K562 (cell line): Measurements from ENCODE around the gene CARMIL3. TPM values are rescaled to one million over a fixed set of nuclear protein-coding genes. Genes with fewer than 3 reads are reported as not detected.

Experiments used
- PHB ChIP-seq: fragments of 250-450 bp; sonication (Bioruptor Pico); IDR thresholded peaks from 2 replicates; pipeline ENCODE4 v1.5.0; 2021
- ZNF431 ChIP-seq: sonication (generic); formaldehyde crosslinking; IDR thresholded peaks from 2 replicates; pipeline ENCODE4 v1.8.0; 2022; ENCODE audit warnings: mild to moderate bottlenecking, missing genetic modification reagents
- ZNF79 ChIP-seq: fragments of 250-450 bp; sonication (Bioruptor Pico); IDR thresholded peaks from 2 replicates; pipeline ENCODE4 v1.4.0; 2020; ENCODE audit warnings: low read depth, mild to moderate bottlenecking, moderate library complexity
- polyA plus RNA-seq, 8 experiments: library from polyadenylated mRNA; depleted of rRNA in 4 of 8; stranded (reverse) in 5 of 8; unstranded in 3 of 8; fragments of >200 nt; fragmentation: Nextera tagmentation in 2 of 8; fragmentation: Illumina TruSeq in 1 of 8; extraction: Ambion mirVana in 2 of 8; extraction: Trizol in 1 of 8; gene quantifications; 2 replicates each; pipeline versions ENCODE4 v1.2.1 to v1.2.3, GENCODE V29; 2011 to 2014; ENCODE audit warnings: inconsistent platforms in 1 of 8, missing spikeins in 1 of 8
- total RNA-seq, 7 experiments: library from RNA; depleted of rRNA in 6 of 7; stranded (reverse); fragments of >200 nt in 6 of 7; fragmentation: Illumina TruSeq in 2 of 7; extraction: Trizol in 2 of 7; gene quantifications; 2 replicates each; pipeline versions ENCODE4 v1.2.1 to v1.2.3, GENCODE V29; 2011 to 2021; ENCODE audit warnings: low replicate concordance in 1 of 7
- TF ChIP-seq, protein P1 (sequence below): fragments of 250-450 bp; sonication (Bioruptor Pico); IDR thresholded peaks from 2 replicates; pipeline ENCODE4 v1.5.0; 2020; ENCODE audit warnings: mild to moderate bottlenecking, borderline replicate concordance
- TF ChIP-seq, protein P2 (sequence below): fragments of 200-600 bp; sonication (generic); IDR thresholded peaks from one replicate; pipeline ENCODE4 v1.6.1; 2012; ENCODE audit warnings: mild to moderate bottlenecking, low read depth, low read length, inconsistent platforms
- TF ChIP-seq, protein P3 (sequence below): sonication (generic); formaldehyde crosslinking; IDR thresholded peaks from 2 replicates; pipeline ENCODE4 v1.8.0; 2022; ENCODE audit warnings: mild to moderate bottlenecking, missing genetic modification reagents

CARMIL3 gene
- total and polyA plus RNA-seq, 9 of the 15 experiments (the other 6 are each of a cell fraction or from before 2014, with no cell fraction given) = 0.01 to 0.11 (median 0.05) TPM; not detected in 5

DNA sequence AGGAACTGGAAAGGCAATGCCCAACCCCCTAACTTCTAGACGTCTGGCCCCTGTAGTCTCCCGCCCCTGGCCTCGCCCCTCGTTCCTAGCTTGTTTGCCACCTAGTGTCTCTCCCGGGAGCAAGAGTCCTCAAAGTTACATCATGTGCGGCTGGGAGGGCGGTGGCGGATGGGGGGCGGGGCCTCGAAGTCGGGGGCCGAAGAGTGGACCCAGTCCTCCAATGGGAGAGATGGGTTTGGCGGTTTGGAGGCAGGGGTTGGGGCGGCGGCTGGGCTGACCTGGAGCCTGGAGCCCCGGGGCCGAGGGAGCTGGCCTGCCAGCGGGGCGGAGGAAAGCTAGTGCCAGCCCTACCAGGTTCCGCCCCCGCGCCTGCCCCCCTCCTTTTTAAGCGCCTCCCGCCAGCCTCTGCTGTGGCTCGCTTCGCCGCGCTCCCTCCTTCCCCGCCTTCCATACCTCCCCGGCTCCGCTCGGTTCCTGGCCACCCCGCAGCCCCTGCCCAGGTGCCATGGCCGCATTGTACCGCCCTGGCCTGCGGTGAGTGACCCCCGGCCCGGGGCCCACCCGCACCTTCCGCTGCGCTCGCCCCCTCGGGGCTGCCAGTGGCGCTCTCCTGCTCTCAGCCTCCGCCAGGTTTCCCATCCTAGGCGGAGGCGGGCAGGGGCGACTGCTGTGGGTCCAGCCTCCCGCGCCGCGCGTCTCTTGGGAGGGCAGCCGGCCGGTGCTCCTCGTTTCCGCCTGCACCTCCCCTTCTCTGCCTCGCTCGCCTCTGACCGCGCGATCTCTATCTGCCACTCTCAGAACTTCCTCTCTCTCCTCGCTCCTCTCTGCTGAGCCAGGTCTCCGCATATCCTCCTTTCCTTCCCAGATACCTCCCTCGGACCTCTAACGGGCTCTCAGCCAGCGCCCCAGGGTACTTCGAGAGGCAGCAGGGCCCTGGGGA, 42.4 kb downstream of the CARMIL3 start, which contains the start of gene PCK2 (continued):
- TF ChIP-seq, protein P1, sequence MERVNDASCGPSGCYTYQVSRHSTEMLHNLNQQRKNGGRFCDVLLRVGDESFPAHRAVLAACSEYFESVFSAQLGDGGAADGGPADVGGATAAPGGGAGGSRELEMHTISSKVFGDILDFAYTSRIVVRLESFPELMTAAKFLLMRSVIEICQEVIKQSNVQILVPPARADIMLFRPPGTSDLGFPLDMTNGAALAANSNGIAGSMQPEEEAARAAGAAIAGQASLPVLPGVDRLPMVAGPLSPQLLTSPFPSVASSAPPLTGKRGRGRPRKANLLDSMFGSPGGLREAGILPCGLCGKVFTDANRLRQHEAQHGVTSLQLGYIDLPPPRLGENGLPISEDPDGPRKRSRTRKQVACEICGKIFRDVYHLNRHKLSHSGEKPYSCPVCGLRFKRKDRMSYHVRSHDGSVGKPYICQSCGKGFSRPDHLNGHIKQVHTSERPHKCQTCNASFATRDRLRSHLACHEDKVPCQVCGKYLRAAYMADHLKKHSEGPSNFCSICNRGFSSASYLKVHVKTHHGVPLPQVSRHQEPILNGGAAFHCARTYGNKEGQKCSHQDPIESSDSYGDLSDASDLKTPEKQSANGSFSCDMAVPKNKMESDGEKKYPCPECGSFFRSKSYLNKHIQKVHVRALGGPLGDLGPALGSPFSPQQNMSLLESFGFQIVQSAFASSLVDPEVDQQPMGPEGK (CRISPR knock-in tag) = no peak
- TF ChIP-seq, protein P2, sequence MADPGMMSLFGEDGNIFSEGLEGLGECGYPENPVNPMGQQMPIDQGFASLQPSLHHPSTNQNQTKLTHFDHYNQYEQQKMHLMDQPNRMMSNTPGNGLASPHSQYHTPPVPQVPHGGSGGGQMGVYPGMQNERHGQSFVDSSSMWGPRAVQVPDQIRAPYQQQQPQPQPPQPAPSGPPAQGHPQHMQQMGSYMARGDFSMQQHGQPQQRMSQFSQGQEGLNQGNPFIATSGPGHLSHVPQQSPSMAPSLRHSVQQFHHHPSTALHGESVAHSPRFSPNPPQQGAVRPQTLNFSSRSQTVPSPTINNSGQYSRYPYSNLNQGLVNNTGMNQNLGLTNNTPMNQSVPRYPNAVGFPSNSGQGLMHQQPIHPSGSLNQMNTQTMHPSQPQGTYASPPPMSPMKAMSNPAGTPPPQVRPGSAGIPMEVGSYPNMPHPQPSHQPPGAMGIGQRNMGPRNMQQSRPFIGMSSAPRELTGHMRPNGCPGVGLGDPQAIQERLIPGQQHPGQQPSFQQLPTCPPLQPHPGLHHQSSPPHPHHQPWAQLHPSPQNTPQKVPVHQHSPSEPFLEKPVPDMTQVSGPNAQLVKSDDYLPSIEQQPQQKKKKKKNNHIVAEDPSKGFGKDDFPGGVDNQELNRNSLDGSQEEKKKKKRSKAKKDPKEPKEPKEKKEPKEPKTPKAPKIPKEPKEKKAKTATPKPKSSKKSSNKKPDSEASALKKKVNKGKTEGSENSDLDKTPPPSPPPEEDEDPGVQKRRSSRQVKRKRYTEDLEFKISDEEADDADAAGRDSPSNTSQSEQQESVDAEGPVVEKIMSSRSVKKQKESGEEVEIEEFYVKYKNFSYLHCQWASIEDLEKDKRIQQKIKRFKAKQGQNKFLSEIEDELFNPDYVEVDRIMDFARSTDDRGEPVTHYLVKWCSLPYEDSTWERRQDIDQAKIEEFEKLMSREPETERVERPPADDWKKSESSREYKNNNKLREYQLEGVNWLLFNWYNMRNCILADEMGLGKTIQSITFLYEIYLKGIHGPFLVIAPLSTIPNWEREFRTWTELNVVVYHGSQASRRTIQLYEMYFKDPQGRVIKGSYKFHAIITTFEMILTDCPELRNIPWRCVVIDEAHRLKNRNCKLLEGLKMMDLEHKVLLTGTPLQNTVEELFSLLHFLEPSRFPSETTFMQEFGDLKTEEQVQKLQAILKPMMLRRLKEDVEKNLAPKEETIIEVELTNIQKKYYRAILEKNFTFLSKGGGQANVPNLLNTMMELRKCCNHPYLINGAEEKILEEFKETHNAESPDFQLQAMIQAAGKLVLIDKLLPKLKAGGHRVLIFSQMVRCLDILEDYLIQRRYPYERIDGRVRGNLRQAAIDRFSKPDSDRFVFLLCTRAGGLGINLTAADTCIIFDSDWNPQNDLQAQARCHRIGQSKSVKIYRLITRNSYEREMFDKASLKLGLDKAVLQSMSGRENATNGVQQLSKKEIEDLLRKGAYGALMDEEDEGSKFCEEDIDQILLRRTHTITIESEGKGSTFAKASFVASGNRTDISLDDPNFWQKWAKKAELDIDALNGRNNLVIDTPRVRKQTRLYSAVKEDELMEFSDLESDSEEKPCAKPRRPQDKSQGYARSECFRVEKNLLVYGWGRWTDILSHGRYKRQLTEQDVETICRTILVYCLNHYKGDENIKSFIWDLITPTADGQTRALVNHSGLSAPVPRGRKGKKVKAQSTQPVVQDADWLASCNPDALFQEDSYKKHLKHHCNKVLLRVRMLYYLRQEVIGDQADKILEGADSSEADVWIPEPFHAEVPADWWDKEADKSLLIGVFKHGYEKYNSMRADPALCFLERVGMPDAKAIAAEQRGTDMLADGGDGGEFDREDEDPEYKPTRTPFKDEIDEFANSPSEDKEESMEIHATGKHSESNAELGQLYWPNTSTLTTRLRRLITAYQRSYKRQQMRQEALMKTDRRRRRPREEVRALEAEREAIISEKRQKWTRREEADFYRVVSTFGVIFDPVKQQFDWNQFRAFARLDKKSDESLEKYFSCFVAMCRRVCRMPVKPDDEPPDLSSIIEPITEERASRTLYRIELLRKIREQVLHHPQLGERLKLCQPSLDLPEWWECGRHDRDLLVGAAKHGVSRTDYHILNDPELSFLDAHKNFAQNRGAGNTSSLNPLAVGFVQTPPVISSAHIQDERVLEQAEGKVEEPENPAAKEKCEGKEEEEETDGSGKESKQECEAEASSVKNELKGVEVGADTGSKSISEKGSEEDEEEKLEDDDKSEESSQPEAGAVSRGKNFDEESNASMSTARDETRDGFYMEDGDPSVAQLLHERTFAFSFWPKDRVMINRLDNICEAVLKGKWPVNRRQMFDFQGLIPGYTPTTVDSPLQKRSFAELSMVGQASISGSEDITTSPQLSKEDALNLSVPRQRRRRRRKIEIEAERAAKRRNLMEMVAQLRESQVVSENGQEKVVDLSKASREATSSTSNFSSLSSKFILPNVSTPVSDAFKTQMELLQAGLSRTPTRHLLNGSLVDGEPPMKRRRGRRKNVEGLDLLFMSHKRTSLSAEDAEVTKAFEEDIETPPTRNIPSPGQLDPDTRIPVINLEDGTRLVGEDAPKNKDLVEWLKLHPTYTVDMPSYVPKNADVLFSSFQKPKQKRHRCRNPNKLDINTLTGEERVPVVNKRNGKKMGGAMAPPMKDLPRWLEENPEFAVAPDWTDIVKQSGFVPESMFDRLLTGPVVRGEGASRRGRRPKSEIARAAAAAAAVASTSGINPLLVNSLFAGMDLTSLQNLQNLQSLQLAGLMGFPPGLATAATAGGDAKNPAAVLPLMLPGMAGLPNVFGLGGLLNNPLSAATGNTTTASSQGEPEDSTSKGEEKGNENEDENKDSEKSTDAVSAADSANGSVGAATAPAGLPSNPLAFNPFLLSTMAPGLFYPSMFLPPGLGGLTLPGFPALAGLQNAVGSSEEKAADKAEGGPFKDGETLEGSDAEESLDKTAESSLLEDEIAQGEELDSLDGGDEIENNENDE = no peak
- TF ChIP-seq, protein P3, sequence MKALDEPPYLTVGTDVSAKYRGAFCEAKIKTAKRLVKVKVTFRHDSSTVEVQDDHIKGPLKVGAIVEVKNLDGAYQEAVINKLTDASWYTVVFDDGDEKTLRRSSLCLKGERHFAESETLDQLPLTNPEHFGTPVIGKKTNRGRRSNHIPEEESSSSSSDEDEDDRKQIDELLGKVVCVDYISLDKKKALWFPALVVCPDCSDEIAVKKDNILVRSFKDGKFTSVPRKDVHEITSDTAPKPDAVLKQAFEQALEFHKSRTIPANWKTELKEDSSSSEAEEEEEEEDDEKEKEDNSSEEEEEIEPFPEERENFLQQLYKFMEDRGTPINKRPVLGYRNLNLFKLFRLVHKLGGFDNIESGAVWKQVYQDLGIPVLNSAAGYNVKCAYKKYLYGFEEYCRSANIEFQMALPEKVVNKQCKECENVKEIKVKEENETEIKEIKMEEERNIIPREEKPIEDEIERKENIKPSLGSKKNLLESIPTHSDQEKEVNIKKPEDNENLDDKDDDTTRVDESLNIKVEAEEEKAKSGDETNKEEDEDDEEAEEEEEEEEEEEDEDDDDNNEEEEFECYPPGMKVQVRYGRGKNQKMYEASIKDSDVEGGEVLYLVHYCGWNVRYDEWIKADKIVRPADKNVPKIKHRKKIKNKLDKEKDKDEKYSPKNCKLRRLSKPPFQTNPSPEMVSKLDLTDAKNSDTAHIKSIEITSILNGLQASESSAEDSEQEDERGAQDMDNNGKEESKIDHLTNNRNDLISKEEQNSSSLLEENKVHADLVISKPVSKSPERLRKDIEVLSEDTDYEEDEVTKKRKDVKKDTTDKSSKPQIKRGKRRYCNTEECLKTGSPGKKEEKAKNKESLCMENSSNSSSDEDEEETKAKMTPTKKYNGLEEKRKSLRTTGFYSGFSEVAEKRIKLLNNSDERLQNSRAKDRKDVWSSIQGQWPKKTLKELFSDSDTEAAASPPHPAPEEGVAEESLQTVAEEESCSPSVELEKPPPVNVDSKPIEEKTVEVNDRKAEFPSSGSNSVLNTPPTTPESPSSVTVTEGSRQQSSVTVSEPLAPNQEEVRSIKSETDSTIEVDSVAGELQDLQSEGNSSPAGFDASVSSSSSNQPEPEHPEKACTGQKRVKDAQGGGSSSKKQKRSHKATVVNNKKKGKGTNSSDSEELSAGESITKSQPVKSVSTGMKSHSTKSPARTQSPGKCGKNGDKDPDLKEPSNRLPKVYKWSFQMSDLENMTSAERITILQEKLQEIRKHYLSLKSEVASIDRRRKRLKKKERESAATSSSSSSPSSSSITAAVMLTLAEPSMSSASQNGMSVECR = no peak; the same call in 1 of the 2 replicates
- TF ChIP-seq ZNF79 (CRISPR knock-in tag) = no peak
- no peak for TF ChIP-seq ZNF431 (CRISPR knock-in tag)
- TF ChIP-seq PHB (CRISPR knock-in tag) = no peak
